IMR-90 (cell line): ENCODE measurements around the gene UTY. TPM values are rescaled to one million over a fixed set of nuclear protein-coding genes. Genes with fewer than 3 reads are reported as not detected.

Experiments used
- ATAC-seq: fragments of 200-7000 bp; cut with Tn5 transposase; 2 replicates; pipeline ENCODE4 v1.9.1; 2020; ENCODE audit warnings: low read depth, mild to moderate bottlenecking, moderate library complexity
- BruUV-seq: library from RNA; stranded (reverse); fragments of 400-500 nt; replicated peaks from 2 replicates; lab custom pipeline; 2021; lab: Mats Ljungman, UMichigan
- CTCF ChIA-PET: fragments of 300-600 bp; formaldehyde crosslinking; extraction: SDS; loops from one replicate; lab custom pipeline; 2021; ENCODE audit warnings: antibody characterized with exemption; lab: Yijun Ruan, JAX
- POLR2A ChIA-PET: fragments of 300-600 bp; sonication (Branson Sonifier 250); formaldehyde crosslinking; loops from one replicate; lab custom pipeline; 2022; ENCODE audit warnings: antibody characterized with exemption; ENCODE audit not compliant: unreplicated experiment; lab: Charles Lee
- DNase-seq: peaks from one replicate; pipeline ENCODE4 v3.0.0; 2013
- H2AFZ ChIP-seq: replicated peaks from 2 replicates; pipeline ENCODE3; 2013; ENCODE audit warnings: low read length, mild to moderate bottlenecking; ENCODE audit not compliant: poor library complexity
- H2AK5ac ChIP-seq: 2 replicates; pipeline ENCODE4 v1.6.1; 2013; ENCODE audit warnings: low read depth, low read length, inconsistent platforms
- H2AK9ac ChIP-seq: replicated peaks from 2 replicates; pipeline ENCODE3; 2013; ENCODE audit warnings: mild to moderate bottlenecking, low read depth, low read length, moderate library complexity; ENCODE audit not compliant: poor library complexity
- H2BK120ac ChIP-seq: 2 replicates; pipeline ENCODE4 v1.6.1; 2013; ENCODE audit warnings: low read depth, low read length, inconsistent platforms
- H2BK15ac ChIP-seq: 3 replicates; pipeline ENCODE4 v1.6.1; 2013; ENCODE audit warnings: low read depth, low read length, inconsistent platforms
- H2BK20ac ChIP-seq: 2 replicates; pipeline ENCODE4 v1.6.1; 2013; ENCODE audit warnings: low read depth, mild to moderate bottlenecking, inconsistent platforms, low read length, moderate library complexity
- H2BK5ac ChIP-seq: 2 replicates; pipeline ENCODE4 v1.6.1; 2013; ENCODE audit warnings: mild to moderate bottlenecking, low read depth, low read length, inconsistent platforms; ENCODE audit not compliant: poor library complexity, severe bottlenecking
- H3K14ac ChIP-seq: replicated peaks from 2 replicates; pipeline ENCODE4 v1.6.1; 2013; ENCODE audit warnings: low read depth, low read length, inconsistent platforms
- H3K18ac ChIP-seq: 2 replicates; pipeline ENCODE4 v1.6.1; 2013; ENCODE audit warnings: low read depth, low read length, control low read depth
- H3K23ac ChIP-seq: 2 replicates; pipeline ENCODE4 v1.6.1; 2013; ENCODE audit warnings: low read depth, low read length, inconsistent platforms
- H3K27ac ChIP-seq: 2 replicates; pipeline ENCODE4 v1.5.1; 2013; ENCODE audit warnings: mild to moderate bottlenecking, control low read depth, low read length; ENCODE audit not compliant: insufficient read depth
- H3K27me3 ChIP-seq: 2 replicates; pipeline ENCODE4 v1.6.1; 2013; ENCODE audit warnings: low read length; ENCODE audit not compliant: control insufficient read depth, insufficient read depth
- H3K36me3 ChIP-seq: 2 replicates; pipeline ENCODE4 v1.6.1; 2013; ENCODE audit warnings: low read length, mixed read lengths; ENCODE audit not compliant: control insufficient read depth, insufficient read depth
- H3K4ac ChIP-seq: 2 replicates; pipeline ENCODE4 v1.6.1; 2013; ENCODE audit warnings: low read depth, low read length, inconsistent platforms
- H3K4me1 ChIP-seq: 2 replicates; pipeline ENCODE4 v1.6.1; 2013; ENCODE audit warnings: low read length, mixed read lengths; ENCODE audit not compliant: control insufficient read depth, insufficient read depth
- H3K4me2 ChIP-seq: 2 replicates; pipeline ENCODE4 v1.6.1; 2013; ENCODE audit warnings: low read depth, mild to moderate bottlenecking, control low read depth, low read length, moderate library complexity
- H3K4me3 ChIP-seq: 2 replicates; pipeline ENCODE4 v1.5.1; 2013; ENCODE audit warnings: low read depth, mild to moderate bottlenecking, control low read depth, low read length, moderate library complexity; ENCODE audit not compliant: insufficient read depth
- H3K56ac ChIP-seq: 2 replicates; pipeline ENCODE4 v1.6.1; 2013; ENCODE audit warnings: low read length, inconsistent platforms; ENCODE audit not compliant: insufficient read depth; ENCODE audit errors: extremely low read depth
- H3K79me1 ChIP-seq, 2 experiments: 2 replicates each; pipeline ENCODE4 v1.6.1; 2013; ENCODE audit warnings: low read length in 2 of 2, inconsistent platforms in 1 of 2, low read depth in 1 of 2
- H3K9ac ChIP-seq: 2 replicates; pipeline ENCODE4 v1.6.1; 2013; ENCODE audit warnings: low read depth, low read length, control low read depth
- H3K9me1 ChIP-seq: 2 replicates; pipeline ENCODE4 v1.6.1; 2013; ENCODE audit warnings: low read length, inconsistent platforms; ENCODE audit not compliant: insufficient read depth
- H3K9me3 ChIP-seq: 2 replicates; pipeline ENCODE4 v1.6.1; 2013; ENCODE audit warnings: low read length; ENCODE audit not compliant: control insufficient read depth, insufficient read depth
- H4K20me1 ChIP-seq: 2 replicates; pipeline ENCODE4 v1.6.1; 2013; ENCODE audit warnings: low read length, inconsistent platforms; ENCODE audit not compliant: insufficient read depth
- H4K5ac ChIP-seq: 2 replicates; pipeline ENCODE4 v1.6.1; 2013; ENCODE audit warnings: mild to moderate bottlenecking, low read depth, low read length, control low read depth
- H4K8ac ChIP-seq, 2 experiments: 2 replicates each; pipeline ENCODE4 v1.6.1; 2013; ENCODE audit warnings: low read depth in 2 of 2, low read length in 2 of 2, control low read depth in 1 of 2, inconsistent platforms in 1 of 2
- H4K91ac ChIP-seq: 2 replicates; pipeline ENCODE4 v1.6.1; 2013; ENCODE audit warnings: low read depth, low read length, inconsistent platforms; ENCODE audit not compliant: insufficient read depth
- BHLHE40 ChIP-seq: fragments of 150-350 bp; IDR thresholded peaks from 2 replicates; pipeline ENCODE4 v1.6.1; 2016; ENCODE audit warnings: mild to moderate bottlenecking, low read depth, low read length
- CEBPB ChIP-seq: IDR thresholded peaks from 2 replicates; pipeline ENCODE4 v1.6.1; 2012; ENCODE audit warnings: low read depth, low read length, improper control_type of control experiment
- FOS ChIP-seq: fragments of 150-350 bp; IDR thresholded peaks from 2 replicates; pipeline ENCODE4 v1.6.1; 2016; ENCODE audit warnings: low read depth, low read length
- MAZ ChIP-seq: IDR thresholded peaks from 2 replicates; pipeline ENCODE4 v1.6.1; 2012; ENCODE audit warnings: low read depth, mild to moderate bottlenecking, low read length, improper control_type of control experiment, moderate library complexity, borderline replicate concordance
- MXI1 ChIP-seq: IDR thresholded peaks from 2 replicates; pipeline ENCODE4 v1.6.1; 2012; ENCODE audit warnings: low read depth, mild to moderate bottlenecking, low read length, moderate library complexity, borderline replicate concordance
- NFE2L2 ChIP-seq: fragments of 150-350 bp; IDR thresholded peaks from 2 replicates; pipeline ENCODE4 v1.6.1; 2016; ENCODE audit warnings: low read depth, mild to moderate bottlenecking, low read length
- POLR2A ChIP-seq: IDR thresholded peaks from 2 replicates; pipeline ENCODE4 v1.6.1; 2012; ENCODE audit warnings: mild to moderate bottlenecking, low read depth, low read length
- RCOR1 ChIP-seq: IDR thresholded peaks from 2 replicates; pipeline ENCODE4 v1.6.1; 2012; ENCODE audit warnings: mild to moderate bottlenecking, low read length, improper control_type of control experiment; ENCODE audit not compliant: insufficient replicate concordance
- SMC3 ChIP-seq: fragments of 150-350 bp; IDR thresholded peaks from 2 replicates; pipeline ENCODE4 v1.6.1; 2016; ENCODE audit warnings: low read depth, mild to moderate bottlenecking, antibody characterized with exemption, low read length, moderate library complexity
- WGBS, 2 experiments: methylation state at CpG; one replicate each; pipeline versions ENCODE4 v1.1.5 to v1.1.7; 2013; ENCODE audit warnings: missing lambda C conversion rate in 2 of 2; ENCODE audit not compliant: insufficient read length in 1 of 2; ENCODE audit errors: extremely low coverage in 2 of 2; 5-methylcytosine and 5-hydroxymethylcytosine counted together
- dilution Hi-C: fragments of 300-500 bp; cut with HindIII; formaldehyde crosslinking; loops from one replicate; pipeline ENCODE4 v1.14.3; 2018; ENCODE audit warnings: low sequenced_read_pairs; ENCODE audit not compliant: unreplicated experiment
- in situ Hi-C: fragments of 300-500 bp; cut with MboI; formaldehyde crosslinking; loops from 3 replicates; pipeline ENCODE4 v1.14.3; 2019; ENCODE audit warnings: low sequenced_read_pairs, inconsistent platforms, mixed read lengths
- intact Hi-C: fragments of 100-400 bp; cut with micrococcal nuclease; formaldehyde crosslinking; loops from 2 replicates; pipeline ENCODE4 v1.10.0; 2022
- polyA plus RNA-seq, 3 experiments: library from polyadenylated mRNA; depleted of rRNA; stranded (reverse); fragments of >200 nt; gene quantifications; 2 replicates each; pipeline ENCODE4 v1.2.3, GENCODE V29; 2012; ENCODE audit warnings: low replicate concordance in 1 of 3
- total RNA-seq: library from RNA; depleted of rRNA; stranded (reverse); fragments of >200 nt; gene quantifications from 2 replicates; pipeline ENCODE4 v1.2.3, GENCODE V29; 2012
- TF ChIP-seq, protein P1 (sequence below): fragments of 150-350 bp; IDR thresholded peaks from 2 replicates; pipeline ENCODE4 v1.6.1; 2016; ENCODE audit warnings: low read depth, mild to moderate bottlenecking, low read length, moderate library complexity, borderline replicate concordance
- TF ChIP-seq, protein P2 (sequence below): conservative IDR thresholded peaks from 2 replicates; pipeline ENCODE4 v1.5.1; 2012; ENCODE audit warnings: mild to moderate bottlenecking, low read depth, low read length, improper control_type of control experiment
- TF ChIP-seq, protein P3 (sequence below): fragments of 150-350 bp; IDR thresholded peaks from 2 replicates; pipeline ENCODE4 v1.6.1; 2017; ENCODE audit warnings: mild to moderate bottlenecking, antibody characterized with exemption, low read length, low read depth

UTY gene
- total and polyA plus RNA-seq, 2 of the 4 experiments (the other 2 are of a cell fraction): not detected

DNA sequence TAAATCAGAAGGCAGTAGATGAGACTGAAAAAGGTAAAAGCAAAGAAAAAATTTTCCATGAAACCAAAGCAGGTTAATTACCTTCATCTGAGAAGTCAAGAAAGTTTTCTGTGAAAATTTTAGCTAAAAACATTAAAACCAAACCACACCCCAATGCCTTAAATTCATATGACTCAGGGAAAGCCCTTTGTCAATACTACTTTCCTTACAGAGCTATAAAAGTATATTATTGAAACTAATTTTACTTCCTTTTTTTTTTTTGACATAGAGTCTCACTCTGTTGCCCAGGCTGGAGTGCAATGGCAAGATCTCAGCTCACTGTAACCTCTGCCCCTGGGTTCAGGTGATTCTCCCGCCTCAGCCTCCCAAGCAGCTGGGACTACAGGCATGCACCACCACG, 117.2 kb downstream of the UTY start:
- Histone ChIP-seq H3K14ac (no peak overlapping the region), H3K4me2 (no peak overlapping the region), H3K56ac (no peak overlapping the region), H3K4me3 (no peak overlapping the region), H2AK9ac (no peak overlapping the region), H3K18ac (no peak overlapping the region), H4K8ac (no peak overlapping the region), H4K20me1 (no peaks in the 10 kb centered on the region), H4K5ac (no peak overlapping the region), H4K91ac (no peak overlapping the region), H2AFZ (no peak overlapping the region), H2BK5ac (no peak overlapping the region), H3K27me3 (no peaks in the 10 kb centered on the region), H3K4ac (no peak overlapping the region), H3K9me3 (no peaks in the 10 kb centered on the region), H3K9ac (no peak overlapping the region), H2BK20ac (no peak overlapping the region), H2AK5ac (no peak overlapping the region), H2BK120ac (no peak overlapping the region), H2BK15ac (no peak overlapping the region), H3K27ac (no peak overlapping the region), H3K36me3 (no peaks in the 10 kb centered on the region), H3K9me1 (no peaks in the 10 kb centered on the region), H3K23ac (no peak overlapping the region), H3K79me1 (no peaks in the 10 kb centered on the region), H3K4me1 (no peaks in the 10 kb centered on the region)
- ATAC-seq: no peak
- dilution Hi-C loops (no loop called here), in situ Hi-C loops (no loop called here), intact Hi-C loops (no loop called here)
- DNase-seq: no peak
- TF ChIP-seq RCOR1 (no peak), NFE2L2 (no peak), SMC3 (no peak), MAZ (no peak), POLR2A (no peak), BHLHE40 (no peak), CEBPB (no peak), FOS (no peak), MXI1 (no peak)
- TF ChIP-seq, protein P1, sequence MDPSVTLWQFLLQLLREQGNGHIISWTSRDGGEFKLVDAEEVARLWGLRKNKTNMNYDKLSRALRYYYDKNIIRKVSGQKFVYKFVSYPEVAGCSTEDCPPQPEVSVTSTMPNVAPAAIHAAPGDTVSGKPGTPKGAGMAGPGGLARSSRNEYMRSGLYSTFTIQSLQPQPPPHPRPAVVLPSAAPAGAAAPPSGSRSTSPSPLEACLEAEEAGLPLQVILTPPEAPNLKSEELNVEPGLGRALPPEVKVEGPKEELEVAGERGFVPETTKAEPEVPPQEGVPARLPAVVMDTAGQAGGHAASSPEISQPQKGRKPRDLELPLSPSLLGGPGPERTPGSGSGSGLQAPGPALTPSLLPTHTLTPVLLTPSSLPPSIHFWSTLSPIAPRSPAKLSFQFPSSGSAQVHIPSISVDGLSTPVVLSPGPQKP: no peak
- TF ChIP-seq, protein P2, sequence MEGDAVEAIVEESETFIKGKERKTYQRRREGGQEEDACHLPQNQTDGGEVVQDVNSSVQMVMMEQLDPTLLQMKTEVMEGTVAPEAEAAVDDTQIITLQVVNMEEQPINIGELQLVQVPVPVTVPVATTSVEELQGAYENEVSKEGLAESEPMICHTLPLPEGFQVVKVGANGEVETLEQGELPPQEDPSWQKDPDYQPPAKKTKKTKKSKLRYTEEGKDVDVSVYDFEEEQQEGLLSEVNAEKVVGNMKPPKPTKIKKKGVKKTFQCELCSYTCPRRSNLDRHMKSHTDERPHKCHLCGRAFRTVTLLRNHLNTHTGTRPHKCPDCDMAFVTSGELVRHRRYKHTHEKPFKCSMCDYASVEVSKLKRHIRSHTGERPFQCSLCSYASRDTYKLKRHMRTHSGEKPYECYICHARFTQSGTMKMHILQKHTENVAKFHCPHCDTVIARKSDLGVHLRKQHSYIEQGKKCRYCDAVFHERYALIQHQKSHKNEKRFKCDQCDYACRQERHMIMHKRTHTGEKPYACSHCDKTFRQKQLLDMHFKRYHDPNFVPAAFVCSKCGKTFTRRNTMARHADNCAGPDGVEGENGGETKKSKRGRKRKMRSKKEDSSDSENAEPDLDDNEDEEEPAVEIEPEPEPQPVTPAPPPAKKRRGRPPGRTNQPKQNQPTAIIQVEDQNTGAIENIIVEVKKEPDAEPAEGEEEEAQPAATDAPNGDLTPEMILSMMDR: no peak
- TF ChIP-seq, protein P3, sequence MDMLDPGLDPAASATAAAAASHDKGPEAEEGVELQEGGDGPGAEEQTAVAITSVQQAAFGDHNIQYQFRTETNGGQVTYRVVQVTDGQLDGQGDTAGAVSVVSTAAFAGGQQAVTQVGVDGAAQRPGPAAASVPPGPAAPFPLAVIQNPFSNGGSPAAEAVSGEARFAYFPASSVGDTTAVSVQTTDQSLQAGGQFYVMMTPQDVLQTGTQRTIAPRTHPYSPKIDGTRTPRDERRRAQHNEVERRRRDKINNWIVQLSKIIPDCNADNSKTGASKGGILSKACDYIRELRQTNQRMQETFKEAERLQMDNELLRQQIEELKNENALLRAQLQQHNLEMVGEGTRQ: no peak
- ChIA-PET CTCF (no interaction called here), POLR2A (no interaction called here)
- WGBS, 2 experiments: no CpG with 5 or more reads among the region's 2 CpGs
- no TSS peak for BruUV-seq
